ENCODE data around the gene SLC22A23. TPM values are rescaled to one million over a fixed set of nuclear protein-coding genes. Genes with fewer than 3 reads are reported as not detected.

SLC22A23 gene
- total and polyA plus RNA-seq, 2 of the 4 experiments (the other 2 are of a cell fraction) = 0.72 to 1.6 TPM

DNA sequence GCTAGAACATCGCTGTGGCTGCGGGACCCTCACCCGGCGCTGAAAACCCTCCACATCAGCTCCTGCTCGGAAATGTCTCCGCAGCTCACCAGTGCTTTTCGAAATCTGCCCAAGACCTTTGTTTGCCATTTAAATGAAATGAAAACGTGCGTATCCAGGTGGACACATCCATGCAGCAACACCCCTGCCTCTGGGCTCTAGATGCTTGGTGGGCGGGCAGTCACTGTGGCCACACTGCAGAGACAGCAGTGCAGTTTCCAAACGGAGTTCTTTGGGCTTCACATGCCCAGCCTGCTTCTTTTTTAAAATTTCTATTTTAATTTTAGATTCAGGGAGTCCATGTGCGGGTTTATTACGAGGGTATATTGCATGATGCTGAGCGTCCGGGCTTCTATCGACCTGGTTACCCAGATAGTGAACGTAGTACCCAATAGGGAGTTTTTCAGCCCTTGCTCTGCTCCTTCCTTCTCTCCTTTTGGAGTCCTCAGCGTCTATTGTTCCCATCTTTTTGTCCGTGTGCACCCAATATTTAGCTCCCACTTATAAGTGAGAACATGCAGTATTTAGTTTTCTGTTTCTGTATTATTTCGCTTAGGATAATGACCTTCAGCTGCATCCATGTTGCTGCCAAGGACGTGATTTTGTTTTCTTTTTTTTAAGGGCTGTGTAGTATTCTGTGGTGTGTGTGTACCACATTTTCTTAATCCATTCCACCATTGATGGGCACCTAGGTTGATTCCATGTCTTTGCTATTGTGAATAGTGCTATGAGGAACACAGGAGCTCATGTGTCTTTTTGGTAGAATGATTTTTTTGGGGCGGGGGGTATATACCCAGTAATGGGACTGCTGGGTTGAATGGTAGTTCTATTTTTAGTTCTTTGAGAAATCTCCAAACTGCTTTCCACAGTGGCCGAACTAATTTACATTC is 224.6 kb downstream of the SLC22A23 start (continued):
- TF ChIP-seq, protein P1, sequence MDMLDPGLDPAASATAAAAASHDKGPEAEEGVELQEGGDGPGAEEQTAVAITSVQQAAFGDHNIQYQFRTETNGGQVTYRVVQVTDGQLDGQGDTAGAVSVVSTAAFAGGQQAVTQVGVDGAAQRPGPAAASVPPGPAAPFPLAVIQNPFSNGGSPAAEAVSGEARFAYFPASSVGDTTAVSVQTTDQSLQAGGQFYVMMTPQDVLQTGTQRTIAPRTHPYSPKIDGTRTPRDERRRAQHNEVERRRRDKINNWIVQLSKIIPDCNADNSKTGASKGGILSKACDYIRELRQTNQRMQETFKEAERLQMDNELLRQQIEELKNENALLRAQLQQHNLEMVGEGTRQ (IDR thresholded peaks at IDR 0.05; ENCODE audit: low read depth, low read length) = no peak
